ENCODE data around the gene ADTRP.
A peak's percentile ranks its signal among the peaks of the same experiment; 100 is the strongest.

ADTRP gene

GRCh38 chr6:11750682-11751081 lies 27.9 kb downstream of the ADTRP start:
- no peak overlapping the region for H3K4me3 ChIP-seq (ENCODE audit: low read length)
- no peak for DNase-seq (ENCODE audit: low read depth)
- no peak for TF ChIP-seq CTCF (conservative IDR thresholded peaks at IDR 0.05; ENCODE audit: low read depth, low read length)

GRCh38 chr6:11748591-11749210 lies 29.9 kb downstream of the ADTRP start:
- H3K4me3 ChIP-seq (ENCODE audit: low read length), result no peak overlapping the region
- no peak for TF ChIP-seq CTCF (conservative IDR thresholded peaks at IDR 0.05; ENCODE audit: low read depth, low read length)

GRCh38 chr6:11747021-11747420 lies 31.6 kb downstream of the ADTRP start:
- no peak for TF ChIP-seq CTCF (conservative IDR thresholded peaks at IDR 0.05; ENCODE audit: low read depth, low read length)
- no peak overlapping the region for H3K4me3 ChIP-seq (ENCODE audit: low read length)
- no peak for DNase-seq (ENCODE audit: low read depth)

More at GRCh38 chr6:11748591-11749210, 29.9 kb downstream of the ADTRP start:
- no peak for DNase-seq (ENCODE audit: low read depth)

DNA sequence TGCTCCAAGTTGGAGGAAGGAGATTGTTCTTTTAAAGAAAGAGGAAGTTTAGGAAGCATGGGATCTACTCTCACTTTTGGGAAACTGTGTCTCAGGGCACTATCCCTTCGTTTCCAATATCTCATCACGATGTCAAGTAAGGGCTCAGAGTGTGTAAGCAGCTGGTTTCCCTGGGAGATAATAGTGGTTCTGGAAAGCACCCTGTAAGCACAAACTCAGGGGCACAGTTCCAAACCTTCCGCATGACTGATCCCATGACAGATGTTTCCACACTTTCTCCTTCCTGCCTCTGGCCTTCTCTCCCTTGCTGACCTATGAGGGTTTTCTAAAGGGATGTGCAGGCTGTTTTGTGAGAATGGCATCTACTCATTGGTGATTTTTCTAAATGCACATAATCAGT lies 33.9 kb downstream of the ADTRP start:
- H3K4me3 ChIP-seq (ENCODE audit: low read length), result no peak overlapping the region

DNA sequence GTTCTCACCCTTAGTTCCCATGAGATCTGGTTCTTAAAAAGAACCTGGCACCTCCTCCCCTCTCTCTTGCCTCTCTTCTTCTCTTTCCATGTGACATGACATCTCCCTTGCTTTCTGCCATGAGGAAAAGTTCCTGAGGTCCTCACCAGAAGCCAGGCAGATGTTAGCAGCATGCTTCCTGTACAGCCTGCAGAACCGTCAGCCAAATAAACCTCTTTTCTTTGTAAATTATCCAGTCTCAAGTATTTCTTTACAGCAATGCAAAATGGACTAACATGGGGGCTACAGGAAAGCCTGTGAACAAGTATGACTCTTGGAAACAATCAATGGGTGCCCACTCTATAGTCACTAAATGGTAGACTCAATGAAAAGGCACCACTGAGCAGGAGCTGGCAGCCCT lies 34.5 kb downstream of the ADTRP start:
- no peak for TF ChIP-seq CTCF (conservative IDR thresholded peaks at IDR 0.05; ENCODE audit: low read depth, low read length)
- no peak overlapping the region for H3K4me3 ChIP-seq (ENCODE audit: low read length)
- DNase-seq (ENCODE audit: low read depth), result no peak

More for the DNA sequence above, 33.9 kb downstream of the ADTRP start:
- no peak for TF ChIP-seq CTCF (conservative IDR thresholded peaks at IDR 0.05; ENCODE audit: low read depth, low read length)
- DNase-seq (ENCODE audit: low read depth), result peak; percentile 39

DNA sequence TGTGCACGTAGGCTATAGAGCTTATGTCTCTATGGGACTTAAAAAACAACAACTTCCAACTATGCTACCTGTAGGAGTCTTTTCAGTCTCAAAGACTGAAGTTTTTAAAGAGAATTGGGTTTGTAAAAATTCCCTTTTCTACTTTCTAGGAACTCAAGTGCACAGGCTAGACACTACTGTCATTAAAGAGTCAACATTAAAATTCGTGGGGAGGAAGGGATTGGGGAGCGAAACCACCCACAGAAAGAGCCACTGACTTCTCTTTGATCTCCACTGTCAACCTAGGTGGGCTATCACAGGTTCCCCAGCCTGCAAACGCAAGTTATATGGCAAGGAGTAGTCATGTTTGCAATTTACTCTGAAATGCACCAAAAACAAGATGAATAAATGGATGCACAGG lies 37.7 kb downstream of the ADTRP start:
- DNase-seq (ENCODE audit: low read depth), result no peak
- H3K4me3 ChIP-seq (ENCODE audit: low read length), result no peak overlapping the region

More for the DNA sequence above, 37.7 kb downstream of the ADTRP start:
- no peak for TF ChIP-seq CTCF (conservative IDR thresholded peaks at IDR 0.05; ENCODE audit: low read depth, low read length)

Data from retinal pigment epithelial cell (primary cell).